BLaER1 treated with 17β-estradiol and CSF1 and Interleukin-3, amounts not matched to agents 10 nM and 100 nM (cell line): ENCODE results near the gene KRTAP10-2.
"Not testable (repeated sequence)": the region's sequence is repeated elsewhere in the genome, so short reads cannot be mapped to it uniquely, and the experiment has no call there.

Source experiments
- H3K27ac ChIP-seq, 11 experiments: shearing (Covaris generic); formaldehyde crosslinking; 2 replicates each; pipeline ENCODE4 v1.8.1; 2022
- H3K27me3 ChIP-seq, 11 experiments: shearing (Covaris generic); formaldehyde crosslinking; 2 replicates each; pipeline ENCODE4 v1.8.1; 2022
- H3K36me3 ChIP-seq, 11 experiments: shearing (Covaris generic); formaldehyde crosslinking; 2 replicates each; pipeline ENCODE4 v1.8.1; 2022
- H3K4me1 ChIP-seq, 10 experiments: shearing (Covaris generic); formaldehyde crosslinking; 2 replicates each; pipeline ENCODE4 v1.8.1; 2022
- H3K4me2 ChIP-seq, 11 experiments: shearing (Covaris generic); formaldehyde crosslinking; 2 replicates each; pipeline ENCODE4 v1.8.1; 2022
- H3K4me3 ChIP-seq, 10 experiments: shearing (Covaris generic); formaldehyde crosslinking; 2 replicates each; pipeline ENCODE4 v1.8.1; 2022
- H3K9ac ChIP-seq, 11 experiments: shearing (Covaris generic); formaldehyde crosslinking; 2 replicates each; pipeline ENCODE4 v1.8.1; 2022
- H3K9me3 ChIP-seq, 11 experiments: shearing (Covaris generic); formaldehyde crosslinking; replicated peaks in 1 of 11; 2 replicates each; pipeline ENCODE4 v1.8.1; 2022
- H4K20me1 ChIP-seq, 11 experiments: shearing (Covaris generic); formaldehyde crosslinking; 2 replicates each; pipeline ENCODE4 v1.8.1; 2022
- Cebpa-rat ChIP-seq, 11 experiments: shearing (Covaris generic); IDR thresholded peaks; 2 replicates each; pipeline ENCODE4 v1.8.1; 2022

Gene KRTAP10-2

GRCh38 chr21:44552136-44552535, 831 bp upstream of the KRTAP10-2 start:
- Histone ChIP-seq H3K4me1 (peaks cover 11 to 70% (median 60%) of the 10 kb centered on the region in 10 experiments; a peak in 18 of 20 replicates), H3K4me2 (peak overlapping the region in 2 of 11 experiments; percentile 32 to 34; a peak in 3 of 22 replicates), H3K27ac (no peak overlapping the region), H3K36me3 (no peaks in the 10 kb centered on the region), H3K4me3 (no peak overlapping the region), H3K9ac (no peak overlapping the region), H3K9me3 (peaks cover 2 to 9% (median 5%) of the 10 kb centered on the region in 11 experiments; a peak in 19 of 22 replicates), H3K27me3 (peaks cover 0 to 22% (median 0%) of the 10 kb centered on the region in 11 experiments; a peak in 5 of 22 replicates), H4K20me1 (no peaks in the 10 kb centered on the region)
- no peak for TF ChIP-seq Cebpa-rat (IDR thresholded peaks at IDR 0.05)

GRCh38 chr21:44550807-44551206, 498 bp downstream of the KRTAP10-2 start:
- H3K9ac ChIP-seq: no peak overlapping the region
- no peak for TF ChIP-seq Cebpa-rat (IDR thresholded peaks at IDR 0.05)
- H3K4me2 ChIP-seq: peak overlapping the region in 8 of 11 experiments; percentile 26 to 50 (median 38); a peak in 6 of 22 replicates
- H3K36me3 ChIP-seq: no peaks in the 10 kb centered on the region; a peak in 1 of 22 replicates
- no peaks in the 10 kb centered on the region for H4K20me1 ChIP-seq
- H3K27ac ChIP-seq: no peak overlapping the region
- no peak overlapping the region for H3K4me3 ChIP-seq
- peaks cover 0 to 9% (median 0%) of the 10 kb centered on the region in 11 experiments; a peak in 2 of 22 replicates for H3K27me3 ChIP-seq
- H3K4me1 ChIP-seq: peaks cover 7 to 58% (median 47%) of the 10 kb centered on the region in 10 experiments; a peak in 18 of 20 replicates
- peaks cover 14 to 22% (median 18%) of the 10 kb centered on the region in 11 experiments for H3K9me3 ChIP-seq

GRCh38 chr21:44550285-44550684, 1.0 kb downstream of the KRTAP10-2 start:
- H3K27me3 ChIP-seq, H4K20me1 ChIP-seq, H3K9ac ChIP-seq, H3K36me3 ChIP-seq, H3K27ac ChIP-seq, H3K4me3 ChIP-seq: not testable (repeated sequence)
- Histone ChIP-seq H3K4me1 (peaks cover 7 to 53% (median 43%) of the 10 kb centered on the region in 10 experiments; a peak in 18 of 20 replicates), H3K9me3 (peaks cover 14 to 25% (median 19%) of the 10 kb centered on the region in 11 experiments), H3K4me2 (peak overlapping the region in 9 of 11 experiments; percentile 9 to 50 (median 38); a peak in 14 of 22 replicates)

- no peaks in the 10 kb centered on the region for H4K20me1 ChIP-seq
- no peak overlapping the region for H3K9ac ChIP-seq
- no peaks in the 10 kb centered on the region; a peak in 1 of 22 replicates for H3K36me3 ChIP-seq
- no peak overlapping the region for H3K27ac ChIP-seq
- H3K27me3 ChIP-seq: peaks cover 0 to 2% (median 0%) of the 10 kb centered on the region in 11 experiments; a peak in 1 of 22 replicates
- H3K4me3 ChIP-seq: no peak overlapping the region
- H3K4me2 ChIP-seq: peak overlapping the region in 9 of 11 experiments; percentile 9 to 50 (median 35); a peak in 17 of 22 replicates
- H3K9me3 ChIP-seq: peaks cover 14 to 25% (median 19%) of the 10 kb centered on the region in 11 experiments
- no peak for TF ChIP-seq Cebpa-rat (IDR thresholded peaks at IDR 0.05)
- H3K4me1 ChIP-seq: peaks cover 7 to 47% (median 38%) of the 10 kb centered on the region in 10 experiments; a peak in 18 of 20 replicates
Measured at GRCh38 chr21:44549525-44550211, 1.6 kb downstream of the KRTAP10-2 start.

- no peak overlapping the region for H3K27ac ChIP-seq
- H3K9me3 ChIP-seq: peaks cover 14 to 22% (median 19%) of the 10 kb centered on the region in 11 experiments
- no peaks in the 10 kb centered on the region for H4K20me1 ChIP-seq
- peaks cover 7 to 44% (median 34%) of the 10 kb centered on the region in 10 experiments; a peak in 18 of 20 replicates for H3K4me1 ChIP-seq
- H3K36me3 ChIP-seq: no peaks in the 10 kb centered on the region; a peak in 1 of 22 replicates
- H3K27me3 ChIP-seq: no peaks in the 10 kb centered on the region
- H3K9ac ChIP-seq: no peak overlapping the region
- H3K4me3 ChIP-seq: no peak overlapping the region
- no peak for TF ChIP-seq Cebpa-rat (IDR thresholded peaks at IDR 0.05)
- peak overlapping the region in 4 of 11 experiments; percentile 14 to 46 (median 32); a peak in 3 of 22 replicates for H3K4me2 ChIP-seq
Measured at GRCh38 chr21:44548922-44549321, 2.4 kb downstream of the KRTAP10-2 start.

GRCh38 chr21:44548381-44548780, 2.9 kb downstream of the KRTAP10-2 start:
- no peaks in the 10 kb centered on the region for H3K27me3 ChIP-seq
- peaks cover 9 to 44% (median 34%) of the 10 kb centered on the region in 10 experiments; a peak in 18 of 20 replicates for H3K4me1 ChIP-seq
- H3K27ac ChIP-seq: no peak overlapping the region
- peaks cover 14 to 22% (median 19%) of the 10 kb centered on the region in 11 experiments for H3K9me3 ChIP-seq
- H3K4me2 ChIP-seq: 0 out of 22 replicates have a peak overlapping the region, but pooled peaks of 3 of the 11 experiments have one; percentile 30 to 73 (median 46)
- TF ChIP-seq Cebpa-rat (IDR thresholded peaks at IDR 0.05): no peak
- H4K20me1 ChIP-seq: no peaks in the 10 kb centered on the region
- H3K36me3 ChIP-seq: no peaks in the 10 kb centered on the region; a peak in 1 of 22 replicates
- no peak overlapping the region for H3K9ac ChIP-seq
- H3K4me3 ChIP-seq: no peak overlapping the region

- H3K27ac ChIP-seq: no peak overlapping the region
- peak overlapping the region; percentile 0 to 73 (median 59); a peak in 19 of 22 replicates for H3K4me2 ChIP-seq
- no peak overlapping the region for H3K4me3 ChIP-seq
- no peaks in the 10 kb centered on the region for H4K20me1 ChIP-seq
- H3K9me3 ChIP-seq: peaks cover 14 to 22% (median 19%) of the 10 kb centered on the region in 11 experiments
- H3K27me3 ChIP-seq: no peaks in the 10 kb centered on the region
- H3K36me3 ChIP-seq: no peaks in the 10 kb centered on the region; a peak in 1 of 22 replicates
- no peak for TF ChIP-seq Cebpa-rat (IDR thresholded peaks at IDR 0.05)
- peaks cover 10 to 44% (median 34%) of the 10 kb centered on the region in 10 experiments; a peak in 18 of 20 replicates for H3K4me1 ChIP-seq
- H3K9ac ChIP-seq: no peak overlapping the region
Measured at GRCh38 chr21:44547656-44548331, 3.5 kb downstream of the KRTAP10-2 start.

- H3K9ac ChIP-seq: no peak overlapping the region
- no peak overlapping the region for H3K27ac ChIP-seq
- H4K20me1 ChIP-seq: no peaks in the 10 kb centered on the region
- no peaks in the 10 kb centered on the region for H3K27me3 ChIP-seq
- peaks cover 15 to 34% (median 21%) of the 10 kb centered on the region in 10 experiments for H3K4me1 ChIP-seq
- no peak overlapping the region for H3K4me2 ChIP-seq
- TF ChIP-seq Cebpa-rat (IDR thresholded peaks at IDR 0.05): no peak
- H3K9me3 ChIP-seq: peaks cover 14 to 22% (median 19%) of the 10 kb centered on the region in 11 experiments
- no peak overlapping the region for H3K4me3 ChIP-seq
- no peaks in the 10 kb centered on the region; a peak in 1 of 22 replicates for H3K36me3 ChIP-seq
Measured at GRCh38 chr21:44544566-44544965, 6.7 kb downstream of the KRTAP10-2 start.

GRCh38 chr21:44542716-44543115, 8.6 kb downstream of the KRTAP10-2 start:
- H3K9ac ChIP-seq: no peak overlapping the region
- peaks cover 6 to 23% (median 9%) of the 10 kb centered on the region in 10 experiments for H3K4me1 ChIP-seq
- H4K20me1 ChIP-seq: no peaks in the 10 kb centered on the region
- no peak overlapping the region for H3K4me3 ChIP-seq
- H3K27me3 ChIP-seq: no peaks in the 10 kb centered on the region
- no peak overlapping the region for H3K4me2 ChIP-seq
- no peak for TF ChIP-seq Cebpa-rat (IDR thresholded peaks at IDR 0.05)
- no peak overlapping the region for H3K27ac ChIP-seq
- H3K9me3 ChIP-seq: peaks cover 14 to 22% (median 18%) of the 10 kb centered on the region in 11 experiments
- H3K36me3 ChIP-seq: no peaks in the 10 kb centered on the region; a peak in 1 of 22 replicates
